ENCODE measurements around the gene GAMT. TPM values are rescaled to one million over a fixed set of nuclear protein-coding genes. Genes with fewer than 3 reads are reported as not detected.
A peak's percentile ranks its signal among the peaks of the same experiment; 100 is the strongest.

Gene GAMT
- total and polyA plus RNA-seq, 2 donors (not counting 3 experiments of a cell fraction or from before 2014, with no cell fraction given) = 22.1 to 36.9 TPM

GRCh38 chr19:1417681-1418495 is 16.5 kb upstream of the GAMT start:
- no peaks in the 10 kb centered on the region for H3K27me3 ChIP-seq (ENCODE audit: control insufficient read depth in 2 of 2, insufficient read depth in 2 of 2, low read length in 2 of 2)
- peaks cover 16 to 50% of the 10 kb centered on the region in 2 experiments for H3K36me3 ChIP-seq (ENCODE audit: control insufficient read depth in 2 of 2, extremely low read depth in 1 of 2, insufficient read depth in 2 of 2, low read length in 2 of 2)
- H3K9ac ChIP-seq (replicated peaks; ENCODE audit: extremely low read depth, insufficient read depth, low read length) = no peak overlapping the region
- POLR2A ChIA-PET = no interaction called here
- H2AFZ ChIP-seq (ENCODE audit: low read depth, low read length) = no peak overlapping the region
- no peaks in the 10 kb centered on the region for H3K9me3 ChIP-seq (replicated peaks; ENCODE audit: control insufficient read depth, insufficient read depth, low read length)
- H3K4me1 ChIP-seq (ENCODE audit: control insufficient read depth, extremely low read depth, insufficient read depth, low read length) = peaks cover 19% of the 10 kb centered on the region
- intact Hi-C loops (cut with micrococcal nuclease) = no loop called here
- peaks cover 86% of the 10 kb centered on the region for H3K79me2 ChIP-seq (ENCODE audit: control insufficient read depth, insufficient read depth, low read length)
- FAIRE-seq = peak; percentile 28
- BruUV-seq (replicated peaks) = no TSS peak
- no peak overlapping the region for H3K27ac ChIP-seq (ENCODE audit: insufficient read depth, low read depth, low read length)
- DNase-seq (ENCODE audit: low read depth, low spot score) = no peak
- dilution Hi-C loops (cut with MboI; ENCODE audit: extremely low pct_ligation_motif_present, low sequenced_read_pairs) = no loop called here
- TF ChIP-seq POLR2A (IDR thresholded peaks at IDR 0.05; ENCODE audit: low read depth, low read length) (no peak), POLR2AphosphoS5 (IDR thresholded peaks at IDR 0.05; ENCODE audit: insufficient read depth, low read depth, low read length) (no peak), MAX (IDR thresholded peaks at IDR 0.05; ENCODE audit: insufficient read depth, insufficient read length) (no peak), FOS (IDR thresholded peaks at IDR 0.05; ENCODE audit: borderline replicate concordance, insufficient read depth, low read length) (no peak), CTCF (IDR thresholded peaks at IDR 0.05; ENCODE audit: extremely low read depth in 1 of 2, insufficient read depth in 1 of 2, low read depth in 1 of 2, low read length in 2 of 2) (no peak), MYC (IDR thresholded peaks at IDR 0.05; ENCODE audit: low read depth, low read length) (no peak), EZH2 (IDR thresholded peaks at IDR 0.05; ENCODE audit: borderline replicate concordance, low read depth, low read length, severe bottlenecking) (no peak), JUN (IDR thresholded peaks at IDR 0.05; ENCODE audit: borderline replicate concordance, insufficient read depth, insufficient read length, low read depth) (no peak), GATA2 (IDR thresholded peaks at IDR 0.05; ENCODE audit: insufficient read depth, insufficient read length, low read depth, low read length) (no peak)
- H3K9me1 ChIP-seq (replicated peaks; ENCODE audit: control insufficient read depth, extremely low read depth, insufficient read depth, low read length) = no peaks in the 10 kb centered on the region
- CTCF ChIA-PET = no interaction called here
- H3K4me3 ChIP-seq (replicated peaks in 1 of 3; ENCODE audit: insufficient read depth in 1 of 3, low read depth in 1 of 3, low read length in 3 of 3) = no peak overlapping the region
- no peaks in the 10 kb centered on the region for H4K20me1 ChIP-seq (replicated peaks; ENCODE audit: control insufficient read depth, extremely low read depth, insufficient read depth, low read length)
- no peak overlapping the region for H3K4me2 ChIP-seq (ENCODE audit: insufficient read depth, low read length)
